Adipocyte (in vitro differentiated cells): Measurements from ENCODE around the gene GK2.

Source experiments
- DNase-seq: peaks from one replicate; pipeline ENCODE4 v3.0.0-alpha.2; 2015; ENCODE audit warnings: low read depth
- H3K27me3 ChIP-seq: replicated peaks from 2 replicates; pipeline ENCODE4 v1.7.0; 2013; ENCODE audit warnings: mild to moderate bottlenecking, low read length, moderate library complexity; ENCODE audit not compliant: control insufficient read depth, insufficient read depth
- H3K36me3 ChIP-seq: 2 replicates; pipeline ENCODE4 v1.7.0; 2013; ENCODE audit warnings: low read length, mild to moderate bottlenecking, moderate library complexity; ENCODE audit not compliant: control insufficient read depth, insufficient read depth, severe bottlenecking
- H3K4me1 ChIP-seq: 2 replicates; pipeline ENCODE4 v1.7.0; 2013; ENCODE audit warnings: mild to moderate bottlenecking, low read length, moderate library complexity; ENCODE audit not compliant: control insufficient read depth, insufficient read depth
- H3K4me3 ChIP-seq: 2 replicates; pipeline ENCODE4 v1.7.0; 2013; ENCODE audit warnings: mild to moderate bottlenecking, low read length, moderate library complexity
- H3K9ac ChIP-seq: 2 replicates; pipeline ENCODE4 v1.7.0; 2013; ENCODE audit warnings: mild to moderate bottlenecking, low read length, moderate library complexity
- H3K9me3 ChIP-seq: 2 replicates; pipeline ENCODE4 v1.7.0; 2013; ENCODE audit warnings: mild to moderate bottlenecking, low read length, moderate library complexity; ENCODE audit not compliant: control insufficient read depth

GK2 gene

GRCh38 chr4:79421483-79421882 lies 13.5 kb upstream of the GK2 start:
- Histone ChIP-seq H3K9ac (no peak overlapping the region), H3K36me3 (no peaks in the 10 kb centered on the region)

DNA sequence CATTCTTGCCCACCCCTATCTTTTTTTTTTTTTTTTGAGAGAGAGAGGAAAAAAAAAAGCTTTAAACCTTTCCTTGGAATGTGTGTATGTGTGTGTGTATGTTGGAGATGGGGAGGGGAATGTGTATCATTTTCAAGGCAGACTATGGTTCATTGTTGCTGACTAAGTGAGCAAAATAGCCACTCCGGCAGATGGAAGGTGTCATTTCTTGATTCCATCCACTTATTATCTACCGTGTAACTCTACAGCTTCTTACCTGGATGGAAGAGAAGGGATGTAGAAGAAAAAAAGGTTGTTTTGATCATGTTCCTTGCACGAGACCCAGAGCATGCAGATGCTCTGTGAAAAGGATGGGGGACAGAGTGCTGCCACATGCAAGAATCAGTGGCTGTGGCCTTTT lies 5.9 kb upstream of the GK2 start:
- Histone ChIP-seq H3K36me3 (no peaks in the 10 kb centered on the region), H3K9me3 (peaks cover 2% of the 10 kb centered on the region), H3K27me3 (no peaks in the 10 kb centered on the region), H3K4me1 (no peaks in the 10 kb centered on the region), H3K9ac (no peak overlapping the region), H3K4me3 (no peak overlapping the region)
- DNase-seq: no peak

More at GRCh38 chr4:79421483-79421882, 13.5 kb upstream of the GK2 start:
- no peaks in the 10 kb centered on the region for H3K4me1 ChIP-seq
- H3K9me3 ChIP-seq: peaks cover 9% of the 10 kb centered on the region
- no peak for DNase-seq
- no peak overlapping the region for H3K4me3 ChIP-seq
- no peaks in the 10 kb centered on the region for H3K27me3 ChIP-seq

DNA sequence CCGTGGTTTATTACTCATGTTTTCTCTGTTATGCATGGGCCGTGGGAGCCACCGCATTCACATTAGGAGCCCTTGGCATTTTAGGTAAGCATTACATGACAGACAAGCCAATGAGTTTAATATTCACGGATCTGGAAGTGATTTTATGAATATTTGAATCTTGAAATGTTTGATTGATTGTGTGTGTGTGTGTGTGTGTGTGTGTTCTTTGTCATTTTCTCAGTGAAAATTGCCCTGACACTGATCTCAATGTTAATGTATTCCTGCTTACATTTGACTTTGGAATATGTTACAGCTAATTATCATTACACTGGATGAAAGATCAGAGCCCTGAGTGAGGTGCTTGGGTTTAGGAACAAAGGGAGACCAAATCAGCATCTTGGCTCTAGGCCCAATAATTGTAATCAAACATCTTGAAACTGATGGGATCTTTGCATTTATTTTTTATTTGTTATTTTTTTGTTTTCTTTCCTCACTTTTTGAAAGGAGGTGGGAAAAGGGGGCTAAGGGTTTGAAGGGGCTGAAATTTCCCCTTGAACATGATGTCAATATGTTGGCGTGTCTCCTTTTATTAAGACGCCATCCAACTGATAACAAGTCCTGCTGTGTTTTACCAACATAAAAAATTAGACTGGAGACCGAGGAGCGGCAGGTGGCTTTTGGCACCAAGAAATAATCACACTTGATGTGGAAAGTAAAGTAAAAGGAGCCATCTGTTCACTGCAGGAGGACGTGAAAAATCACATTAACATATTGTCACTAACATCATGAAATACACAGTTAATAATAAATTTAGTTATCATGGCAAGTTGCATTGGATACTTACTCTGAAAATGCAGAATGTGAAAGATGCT lies 5.2 kb upstream of the GK2 start:
- H3K4me1 ChIP-seq: no peaks in the 10 kb centered on the region
- no peaks in the 10 kb centered on the region for H3K36me3 ChIP-seq
- H3K9me3 ChIP-seq: no peaks in the 10 kb centered on the region
- no peaks in the 10 kb centered on the region for H3K27me3 ChIP-seq
- no peak for DNase-seq
- H3K9ac ChIP-seq: no peak overlapping the region
- no peak overlapping the region for H3K4me3 ChIP-seq

- Histone ChIP-seq H3K9me3 (no peaks in the 10 kb centered on the region), H3K4me3 (no peak overlapping the region), H3K9ac (no peak overlapping the region), H3K36me3 (no peaks in the 10 kb centered on the region), H3K27me3 (no peaks in the 10 kb centered on the region), H3K4me1 (no peaks in the 10 kb centered on the region)
- DNase-seq: no peak
These were observed 3.4 kb downstream of the GK2 start for GRCh38 chr4:79404666-79405065.

DNA sequence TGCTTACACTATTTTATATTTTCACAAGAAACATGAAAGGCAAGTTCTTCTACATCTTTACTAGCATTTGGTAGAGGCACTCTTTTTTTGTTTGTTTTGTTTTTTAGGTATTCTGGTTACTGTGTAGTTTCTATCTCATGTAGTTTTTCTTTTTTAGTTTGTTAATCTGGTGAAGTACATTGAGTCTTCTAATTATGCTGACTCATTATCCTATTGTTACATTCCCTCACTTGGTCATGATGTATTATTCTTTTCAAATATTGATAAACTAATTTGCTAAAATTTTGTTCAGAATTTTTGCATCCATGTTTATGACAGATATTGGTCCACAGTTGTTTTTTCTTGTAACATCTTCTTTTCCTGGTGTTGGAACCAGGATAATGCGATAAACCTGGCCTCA lies 4.7 kb downstream of the GK2 start:
- H3K4me3 ChIP-seq: no peak overlapping the region
- no peaks in the 10 kb centered on the region for H3K36me3 ChIP-seq
- H3K9ac ChIP-seq: no peak overlapping the region
- H3K9me3 ChIP-seq: no peaks in the 10 kb centered on the region
- no peaks in the 10 kb centered on the region for H3K27me3 ChIP-seq
- H3K4me1 ChIP-seq: no peaks in the 10 kb centered on the region
- no peak for DNase-seq

DNA sequence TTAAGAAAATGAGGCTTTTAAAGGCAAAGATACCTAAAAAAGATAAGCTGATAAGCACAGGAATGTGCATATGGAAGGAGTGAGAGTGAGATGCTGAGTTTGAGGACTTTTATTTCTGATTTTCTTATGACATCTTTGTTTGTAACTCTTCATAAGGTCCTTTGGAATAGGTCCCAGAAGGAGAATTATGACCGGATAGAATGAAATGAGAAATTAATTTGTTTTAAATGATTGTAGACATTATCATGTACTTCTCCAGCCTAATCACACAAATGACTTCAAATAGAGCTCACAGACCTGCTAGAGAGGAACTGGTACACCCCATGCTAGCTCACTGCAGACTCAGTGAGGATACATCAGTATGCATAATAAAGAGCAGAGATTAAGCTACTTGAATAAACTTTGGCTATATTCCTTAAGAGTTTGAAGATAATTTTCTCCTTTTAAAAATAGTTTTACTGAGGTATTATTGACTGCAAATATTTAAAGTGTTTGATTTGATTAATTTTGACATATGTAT lies 5.6 kb downstream of the GK2 start:
- H3K4me3 ChIP-seq: no peak overlapping the region
- no peak for DNase-seq

GRCh38 chr4:79399076-79399475 lies 9.0 kb downstream of the GK2 start:
- no peak overlapping the region for H3K4me3 ChIP-seq
- no peak overlapping the region for H3K9ac ChIP-seq
- no peaks in the 10 kb centered on the region for H3K9me3 ChIP-seq
- H3K36me3 ChIP-seq: no peaks in the 10 kb centered on the region
- no peaks in the 10 kb centered on the region for H3K27me3 ChIP-seq
- H3K4me1 ChIP-seq: no peaks in the 10 kb centered on the region
- no peak for DNase-seq

More for the DNA sequence above, 5.6 kb downstream of the GK2 start:
- H3K27me3 ChIP-seq: no peaks in the 10 kb centered on the region
- H3K4me1 ChIP-seq: no peaks in the 10 kb centered on the region
- no peak overlapping the region for H3K9ac ChIP-seq
- no peaks in the 10 kb centered on the region for H3K9me3 ChIP-seq
- H3K36me3 ChIP-seq: no peaks in the 10 kb centered on the region

DNA sequence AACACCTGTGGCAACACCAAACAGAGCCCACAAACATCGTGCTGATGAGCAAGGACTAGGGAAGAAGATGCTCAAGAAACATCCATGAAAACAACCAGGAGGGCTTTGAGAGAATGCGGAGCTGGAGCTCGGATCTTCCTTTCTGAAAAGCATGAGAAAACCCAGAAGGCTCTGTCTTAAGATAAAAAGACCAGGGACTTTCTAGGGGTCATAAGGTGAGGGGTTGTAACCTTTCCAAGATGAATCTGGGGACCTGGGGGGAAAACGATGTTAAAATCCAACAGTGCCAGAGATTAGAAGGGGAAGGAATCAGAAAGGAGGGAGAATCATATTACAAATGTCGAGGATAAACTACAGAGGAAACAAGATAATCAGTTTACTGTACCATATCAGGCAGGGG lies 10.1 kb downstream of the GK2 start:
- no peaks in the 10 kb centered on the region for H3K9me3 ChIP-seq
- no peaks in the 10 kb centered on the region for H3K36me3 ChIP-seq
- no peaks in the 10 kb centered on the region for H3K4me1 ChIP-seq
- H3K4me3 ChIP-seq: no peak overlapping the region
- DNase-seq: no peak
- no peak overlapping the region for H3K9ac ChIP-seq
- no peaks in the 10 kb centered on the region for H3K27me3 ChIP-seq

- Histone ChIP-seq H3K4me3 (no peak overlapping the region), H3K27me3 (no peaks in the 10 kb centered on the region), H3K36me3 (no peaks in the 10 kb centered on the region), H3K9me3 (no peaks in the 10 kb centered on the region), H3K4me1 (no peaks in the 10 kb centered on the region), H3K9ac (no peak overlapping the region)
- DNase-seq: no peak
These were observed 11.2 kb downstream of the GK2 start for GRCh38 chr4:79396794-79397193.

DNA sequence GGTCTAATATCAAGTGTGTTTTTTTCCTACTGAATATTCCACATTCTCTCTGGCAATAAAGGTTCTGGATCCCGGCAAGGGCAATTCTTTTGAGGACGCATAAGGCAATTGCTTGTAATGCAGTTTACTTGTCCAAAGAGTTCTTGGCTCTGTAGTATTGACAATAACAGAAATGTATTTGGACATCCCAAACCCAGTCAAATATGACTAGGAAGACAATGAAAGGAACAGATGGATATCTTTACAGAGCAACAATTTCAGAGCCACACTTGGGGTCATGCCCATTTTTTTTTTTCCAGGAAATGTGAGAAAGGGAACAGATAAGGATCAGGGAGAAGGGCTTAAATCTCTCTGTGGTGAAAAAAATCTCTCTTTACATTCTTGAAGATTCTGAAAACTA lies 12.2 kb downstream of the GK2 start:
- H3K9ac ChIP-seq: no peak overlapping the region
- DNase-seq: no peak
- H3K36me3 ChIP-seq: no peaks in the 10 kb centered on the region
- no peak overlapping the region for H3K4me3 ChIP-seq
- no peaks in the 10 kb centered on the region for H3K4me1 ChIP-seq
- H3K27me3 ChIP-seq: no peaks in the 10 kb centered on the region
- no peaks in the 10 kb centered on the region for H3K9me3 ChIP-seq

GRCh38 chr4:79390890-79391289 lies 17.1 kb downstream of the GK2 start:
- no peak for DNase-seq
- Histone ChIP-seq H3K27me3 (no peaks in the 10 kb centered on the region), H3K9me3 (no peaks in the 10 kb centered on the region), H3K4me3 (no peak overlapping the region), H3K9ac (no peak overlapping the region), H3K36me3 (no peaks in the 10 kb centered on the region), H3K4me1 (no peaks in the 10 kb centered on the region)

DNA sequence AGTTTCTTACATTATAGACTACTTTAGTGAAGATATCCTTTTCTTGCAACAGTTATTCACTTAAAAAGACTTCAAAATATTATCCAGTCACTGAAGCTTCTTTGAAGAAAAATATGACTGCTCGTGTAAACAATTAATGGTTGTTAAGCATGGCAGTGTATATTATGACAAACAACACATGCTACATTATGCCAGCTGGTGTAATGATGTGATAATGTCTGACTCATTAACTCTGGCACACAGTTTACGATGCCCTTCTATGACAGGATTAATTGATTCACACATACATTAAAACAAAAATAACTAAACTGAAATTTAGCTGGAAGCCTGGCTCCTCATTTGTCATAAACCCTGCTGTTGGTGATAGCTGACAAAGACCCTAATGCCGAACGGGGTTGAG lies 22.4 kb downstream of the GK2 start:
- Histone ChIP-seq H3K27me3 (no peaks in the 10 kb centered on the region), H3K4me1 (no peaks in the 10 kb centered on the region), H3K36me3 (no peaks in the 10 kb centered on the region), H3K4me3 (no peak overlapping the region), H3K9ac (no peak overlapping the region), H3K9me3 (no peaks in the 10 kb centered on the region)
- no peak for DNase-seq
